Measurements from ENCODE around the gene HDAC1. TPM values are rescaled to one million over a fixed set of nuclear protein-coding genes. Genes with fewer than 3 reads are reported as not detected.

HDAC1 gene
- total and polyA plus RNA-seq, 2 of the 8 experiments (the other 6 are each of a cell fraction or from before 2014, with no cell fraction given): 111 to 125 TPM

DNA sequence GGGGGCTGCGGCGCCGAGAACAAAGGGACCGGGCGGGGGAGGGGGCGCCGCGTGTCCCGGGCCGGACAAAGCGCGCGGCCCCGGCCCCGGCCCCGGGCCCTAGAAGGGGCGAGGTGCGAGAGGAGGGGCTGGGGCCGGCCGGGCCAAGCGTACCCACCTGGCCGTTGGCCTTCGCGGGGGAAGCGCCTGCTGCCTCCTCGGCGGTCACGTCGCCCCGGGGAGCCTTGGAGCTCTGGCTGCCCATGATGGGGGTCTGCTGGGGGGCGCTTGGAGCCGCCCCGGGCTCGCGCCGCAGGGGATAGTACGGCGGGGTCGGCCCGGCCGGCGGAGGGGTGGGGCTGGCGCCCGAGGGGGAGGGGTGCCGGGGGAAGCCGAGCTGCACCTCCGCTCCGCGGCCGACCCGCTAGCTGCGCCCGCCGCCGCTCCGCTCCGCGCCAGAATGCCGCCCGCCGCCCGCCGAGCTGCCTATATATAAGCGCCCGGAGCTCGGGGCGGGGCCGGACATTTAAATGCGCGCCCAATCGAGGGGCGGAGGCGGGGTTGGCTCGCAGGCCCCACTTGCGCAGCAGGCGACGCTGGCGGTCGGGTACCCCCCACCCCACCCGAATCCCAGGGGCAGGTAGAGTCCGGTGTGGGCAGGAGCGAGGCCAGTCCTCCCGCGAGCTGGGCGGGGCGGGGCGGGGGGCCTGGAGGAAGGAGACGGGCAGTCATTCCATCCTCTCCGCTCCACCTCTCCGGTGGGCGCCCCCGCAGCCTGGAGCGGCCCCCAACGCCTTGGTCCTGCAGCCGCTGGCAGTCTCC is 44.1 kb downstream of the HDAC1 start, which contains the start of gene MARCKSL1 (continued):
- TF ChIP-seq KDM4A (IDR thresholded peaks at IDR 0.05; ENCODE audit: low read depth, low read length, severe bottlenecking) (peak; percentile 34), SIN3A (conservative IDR thresholded peaks at IDR 0.05 in 1 of 2, IDR thresholded peaks at IDR 0.05 in 1 of 2; ENCODE audit: low read depth in 1 of 2, low read length in 2 of 2) (peak in 1 of 2 experiments; percentile 45; a peak in 1 of 4 replicates), EGR1 (IDR thresholded peaks at IDR 0.05; ENCODE audit: borderline replicate concordance, low read depth, low read length) (no peak), GTF2F1 (IDR thresholded peaks at IDR 0.05; ENCODE audit: borderline replicate concordance, low read depth, low read length) (peak; percentile 97), YY1 (IDR thresholded peaks at IDR 0.05; ENCODE audit: low read depth, low read length) (0 out of 2 replicates have a peak, but pooled peaks have one; percentile 27), CREB1 (IDR thresholded peaks at IDR 0.05) (0 out of 2 replicates have a peak, but pooled peaks have one; percentile 10), EP300 (IDR thresholded peaks at IDR 0.05; ENCODE audit: borderline replicate concordance in 1 of 2, low read depth in 2 of 2, low read length in 2 of 2) (no peak), HDAC6 (IDR thresholded peaks at IDR 0.05; ENCODE audit: low read depth, low read length) (no peak), POLR2AphosphoS5 (IDR thresholded peaks at IDR 0.05; ENCODE audit: low read depth, low read length) (peak; percentile 82)
